CD4-positive, alpha-beta T cell (primary cell): ENCODE data around the gene GNA12. TPM values are rescaled to one million over a fixed set of nuclear protein-coding genes. Genes with fewer than 3 reads are reported as not detected.

Experiments used
- ATAC-seq: fragments of 200-7000 bp; cut with Tn5 transposase; one replicate; pipeline ENCODE4 v1.10.0; 2022; ENCODE audit warnings: mild to moderate bottlenecking; ENCODE audit not compliant: poor library complexity
- CTCF ChIA-PET: fragments of 350-600 bp; sonication (Branson Sonifier 250); formaldehyde crosslinking; loops from one replicate; lab custom pipeline; 2021; ENCODE audit warnings: antibody characterized with exemption, inconsistent platforms; lab: Charles Lee
- POLR2A ChIA-PET: fragments of 350-600 bp; sonication (Branson Sonifier 250); formaldehyde crosslinking; loops from one replicate; lab custom pipeline; 2021; ENCODE audit warnings: antibody characterized with exemption, inconsistent platforms; lab: Charles Lee
- DNase-seq, 14 experiments: peaks; one replicate each; pipeline ENCODE4 v3.0.0-alpha.2; 2013 to 2020; ENCODE audit warnings: mixed read lengths in 2 of 14
- H3K27ac ChIP-seq, 2 donors: one replicate each; pipeline versions ENCODE4 v1.5.1 to v1.7.0; 2013; ENCODE audit warnings: low read length in 2 of 2, low read depth in 1 of 2, mild to moderate bottlenecking in 1 of 2
- H3K27me3 ChIP-seq, 2 experiments: 1 replicate in 1 of 2; 2 replicates in 1 of 2; pipeline versions ENCODE4 v1.6.1 to v1.7.0; 2013; ENCODE audit warnings: low read length in 2 of 2, control low read depth in 1 of 2, mild to moderate bottlenecking in 1 of 2, moderate library complexity in 1 of 2; ENCODE audit not compliant: insufficient read depth in 2 of 2, control insufficient read depth in 1 of 2
- H3K36me3 ChIP-seq: one replicate; pipeline ENCODE4 v1.6.1; 2013; ENCODE audit warnings: low read length, control low read depth; ENCODE audit not compliant: insufficient read depth
- H3K4me1 ChIP-seq: one replicate; pipeline ENCODE4 v1.6.1; 2013; ENCODE audit warnings: low read length, control low read depth; ENCODE audit not compliant: insufficient read depth
- H3K4me3 ChIP-seq: one replicate; pipeline ENCODE4 v1.5.1; 2013; ENCODE audit warnings: mild to moderate bottlenecking, low read length, moderate library complexity
- H3K9me3 ChIP-seq, 2 experiments: 1 replicate in 1 of 2; 2 replicates in 1 of 2; pipeline versions ENCODE4 v1.6.1 to v1.7.0; 2013; ENCODE audit warnings: low read length in 2 of 2, mild to moderate bottlenecking in 2 of 2, control low read depth in 1 of 2, moderate library complexity in 1 of 2; ENCODE audit not compliant: control insufficient read depth in 1 of 2, insufficient read depth in 1 of 2
- H3K27ac Mint-ChIP-seq: one replicate; pipeline ENCODE4 v1.8.0; 2020; ENCODE audit warnings: mixed read lengths
- H3K27me3 Mint-ChIP-seq: one replicate; pipeline ENCODE4 v1.8.0; 2021; ENCODE audit warnings: mixed read lengths
- H3K36me3 Mint-ChIP-seq: one replicate; pipeline ENCODE4 v1.8.0; 2021; ENCODE audit warnings: low read depth, mixed read lengths
- H3K4me1 Mint-ChIP-seq: one replicate; pipeline ENCODE4 v1.8.0; 2021; ENCODE audit warnings: low read depth, mixed read lengths
- H3K4me3 Mint-ChIP-seq: one replicate; pipeline ENCODE4 v1.8.0; 2020; ENCODE audit warnings: mild to moderate bottlenecking, mixed read lengths
- H3K9me3 Mint-ChIP-seq: one replicate; pipeline ENCODE4 v1.8.0; 2020; ENCODE audit warnings: mixed read lengths
- CTCF ChIP-seq: fragments of 200-600 bp; IDR thresholded peaks from one replicate; pipeline ENCODE4 v1.8.0; 2022; ENCODE audit warnings: antibody characterized with exemption, mild to moderate bottlenecking
- intact Hi-C, 2 experiments: fragments of 100-400 bp; cut with DNase I in 1 of 2; cut with micrococcal nuclease in 1 of 2; formaldehyde crosslinking; loops; one replicate each; pipeline versions ENCODE4 v1.15.1 to v1.9.0; 2023 to 2025; cut with DNase I, micrococcal nuclease
- total RNA-seq, 174 experiments: library from RNA in 2 of 174; stranded (reverse) in 2 of 174; gene quantifications; one replicate each; pipeline ENCODE4 v1.2.3 and lab custom pipeline; 2021 to 2026

GNA12 gene
- total RNA-seq, 2 experiments from 2014 or later, result 16.0 to 16.1 TPM

GRCh38 chr7:2713370-2713769, 130.7 kb downstream of the GNA12 start:
- Histone ChIP-seq H3K9me3 (peaks cover 0 to 4% of the 10 kb centered on the region in 2 experiments), H3K4me3 (no peak overlapping the region), H3K27ac (no peak overlapping the region), H3K4me1 (peaks cover 85% of the 10 kb centered on the region), H3K27me3 (no peaks in the 10 kb centered on the region), H3K36me3 (no peaks in the 10 kb centered on the region)
- Mint-ChIP-seq H3K36me3 (no peaks in the 10 kb centered on the region), H3K27me3 (no peaks in the 10 kb centered on the region), H3K27ac (peak overlapping the region; percentile 44), H3K9me3 (no peaks in the 10 kb centered on the region), H3K4me3 (no peak overlapping the region), H3K4me1 (peaks cover 70% of the 10 kb centered on the region)
- no peak for ATAC-seq
- no peak for DNase-seq
- no peak for TF ChIP-seq CTCF
- CTCF ChIA-PET, result interaction anchor here (3.3 kb wide), 1 partner anchor 42 kb away, joined by 8 read pairs; no protein-coding TSS in a partner anchor
- POLR2A ChIA-PET, result interaction anchor here (0.7 to 1.0 kb wide), 2 partner anchors 205 to 1492 kb away, joined by 3 read pairs; no protein-coding TSS in a partner anchor
- intact Hi-C loops, result loop anchor here in 1 of 2 experiments (10.0 kb wide), 1 partner anchor 149 kb away; no protein-coding TSS in a partner anchor

- no peak overlapping the region for H3K4me3 Mint-ChIP-seq
- no peak for ATAC-seq
These were observed 132.0 kb downstream of the GNA12 start for GRCh38 chr7:2711895-2712675.

More at GRCh38 chr7:2711895-2712675, 132.0 kb downstream of the GNA12 start:
- no peaks in the 10 kb centered on the region for H3K36me3 Mint-ChIP-seq
- Histone ChIP-seq H3K4me1 (peaks cover 72% of the 10 kb centered on the region), H3K9me3 (peaks cover 0 to 4% of the 10 kb centered on the region in 2 experiments), H3K4me3 (no peak overlapping the region), H3K36me3 (no peaks in the 10 kb centered on the region), H3K27ac (no peak overlapping the region), H3K27me3 (no peaks in the 10 kb centered on the region)
- peaks cover 57% of the 10 kb centered on the region for H3K4me1 Mint-ChIP-seq
- intact Hi-C loops, result loop anchor here in 1 of 2 experiments (10.0 kb wide), 1 partner anchor 147 kb away; no protein-coding TSS in a partner anchor
- no peak overlapping the region for H3K27ac Mint-ChIP-seq
- CTCF ChIA-PET, result interaction anchor here (2.0 to 3.3 kb wide), 2 partner anchors 9 to 41 kb away, joined by 5 to 8 read pairs; no protein-coding TSS in a partner anchor
- H3K9me3 Mint-ChIP-seq, result no peaks in the 10 kb centered on the region
- TF ChIP-seq CTCF, result no peak
- DNase-seq, result no peak
- POLR2A ChIA-PET, result interaction anchor here (1.8 to 3.7 kb wide), 2 partner anchors 13 to 46 kb away, joined by 5 to 29 read pairs; no protein-coding TSS in a partner anchor
- no peaks in the 10 kb centered on the region for H3K27me3 Mint-ChIP-seq
